Keratinocyte (primary cell): ENCODE measurements around the gene SUN3.

Experiments
- EZH2 ChIP-seq: IDR thresholded peaks from one replicate; pipeline ENCODE4 v1.6.1; 2012; ENCODE audit warnings: inconsistent platforms, mild to moderate bottlenecking, low read length, moderate library complexity
- TF ChIP-seq, protein P1 (sequence below), 3 experiments: IDR thresholded peaks in 1 of 3; conservative IDR thresholded peaks in 1 of 3; optimal IDR thresholded peaks in 1 of 3; 2 replicates in 2 of 3; 3 replicates in 1 of 3; pipeline versions ENCODE3 to v1.5.1; 2011; ENCODE audit warnings: low read length in 3 of 3, mild to moderate bottlenecking in 3 of 3, moderate library complexity in 2 of 3, control low read depth in 1 of 3, inconsistent platforms in 1 of 3; ENCODE audit not compliant: insufficient read depth in 2 of 3; ENCODE audit errors: extremely low read depth in 1 of 3

DNA sequence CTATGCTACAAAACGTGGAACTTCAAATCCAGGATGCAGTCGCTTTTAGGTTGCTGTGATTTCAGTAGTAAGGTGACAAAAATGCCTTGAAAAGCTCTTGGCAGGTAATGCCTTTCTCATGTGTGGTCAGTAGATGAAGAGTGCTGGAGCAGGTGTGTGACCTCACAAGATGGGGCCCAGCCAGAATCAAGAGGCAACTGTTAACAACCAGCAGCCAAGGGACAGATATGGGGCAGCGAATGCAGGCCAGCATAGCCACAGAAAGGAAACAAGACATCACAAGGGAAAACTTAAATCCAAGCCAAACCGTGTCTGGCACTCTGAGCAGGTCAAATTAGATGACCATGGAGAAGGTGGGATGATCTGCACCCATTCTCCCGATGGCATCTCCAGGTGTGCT, 61.8 kb downstream of the SUN3 start:
- TF ChIP-seq, protein P1, sequence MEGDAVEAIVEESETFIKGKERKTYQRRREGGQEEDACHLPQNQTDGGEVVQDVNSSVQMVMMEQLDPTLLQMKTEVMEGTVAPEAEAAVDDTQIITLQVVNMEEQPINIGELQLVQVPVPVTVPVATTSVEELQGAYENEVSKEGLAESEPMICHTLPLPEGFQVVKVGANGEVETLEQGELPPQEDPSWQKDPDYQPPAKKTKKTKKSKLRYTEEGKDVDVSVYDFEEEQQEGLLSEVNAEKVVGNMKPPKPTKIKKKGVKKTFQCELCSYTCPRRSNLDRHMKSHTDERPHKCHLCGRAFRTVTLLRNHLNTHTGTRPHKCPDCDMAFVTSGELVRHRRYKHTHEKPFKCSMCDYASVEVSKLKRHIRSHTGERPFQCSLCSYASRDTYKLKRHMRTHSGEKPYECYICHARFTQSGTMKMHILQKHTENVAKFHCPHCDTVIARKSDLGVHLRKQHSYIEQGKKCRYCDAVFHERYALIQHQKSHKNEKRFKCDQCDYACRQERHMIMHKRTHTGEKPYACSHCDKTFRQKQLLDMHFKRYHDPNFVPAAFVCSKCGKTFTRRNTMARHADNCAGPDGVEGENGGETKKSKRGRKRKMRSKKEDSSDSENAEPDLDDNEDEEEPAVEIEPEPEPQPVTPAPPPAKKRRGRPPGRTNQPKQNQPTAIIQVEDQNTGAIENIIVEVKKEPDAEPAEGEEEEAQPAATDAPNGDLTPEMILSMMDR (optimal IDR thresholded peaks at IDR 0.05 in 1 of 3, IDR thresholded peaks at IDR 0.05 in 1 of 3, conservative IDR thresholded peaks at IDR 0.05 in 1 of 3; ENCODE audit: extremely low read depth in 1 of 3, insufficient read depth in 2 of 3, low read length in 3 of 3), result no peak
- TF ChIP-seq EZH2, result no peak
